Stimulated activated CD4-positive, alpha-beta T cell treated with anti-CD3 and anti-CD28 coated beads, TNF-alpha, amount 100 ng/mL, for 48 hours (primary cell): Measurements from ENCODE around the gene CACNA1C.
A peak's percentile ranks its signal among the peaks of the same experiment; 100 is the strongest.

Experiments
- DNase-seq, 3 donors: peaks; one replicate each; pipeline ENCODE4 v3.0.0-alpha.2; 2020; ENCODE audit warnings: low read depth in 3 of 3

Gene CACNA1C

DNA sequence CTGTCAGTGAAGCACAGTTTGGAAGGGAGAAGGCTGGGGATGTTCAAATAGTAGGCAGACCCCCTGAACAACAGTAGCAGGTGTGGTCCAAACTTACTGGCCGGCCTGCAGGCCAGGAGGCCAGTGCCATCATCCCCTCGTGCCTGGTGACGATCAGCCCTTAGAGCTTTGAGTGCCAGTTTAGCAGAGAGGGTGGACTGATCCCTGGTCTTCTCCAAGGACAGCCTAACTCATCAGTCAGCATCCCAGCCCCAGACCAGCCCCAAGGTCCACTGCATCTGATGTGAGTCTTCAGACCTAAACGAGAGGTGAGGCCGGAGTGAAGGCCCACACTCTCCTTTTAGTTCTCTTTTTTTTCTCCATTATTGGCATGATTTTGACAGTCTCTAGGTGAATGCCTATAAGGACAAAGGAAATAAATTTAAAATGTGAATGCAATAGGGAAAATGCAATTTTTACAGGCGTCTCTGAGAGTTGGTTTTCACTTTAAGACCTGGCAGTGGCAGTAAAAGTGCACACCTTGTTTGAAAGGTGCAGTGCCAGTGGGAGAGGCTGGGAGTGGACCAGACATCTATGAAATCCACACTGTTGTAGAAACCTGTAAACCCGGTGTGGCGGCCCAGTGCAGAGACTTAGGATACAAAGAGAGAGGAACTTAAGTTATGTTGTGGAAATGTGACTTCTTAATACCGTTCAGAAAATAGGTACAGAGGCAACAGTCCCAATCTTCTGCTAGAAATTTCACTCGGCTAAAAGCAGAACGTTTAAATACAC, 311.2 kb downstream of the CACNA1C start:
- no peak for DNase-seq

- DNase-seq, result no peak
These were observed 311.9 kb downstream of the CACNA1C start for GRCh38 chr12:2364631-2365051.

GRCh38 chr12:2366711-2367110, 313.9 kb downstream of the CACNA1C start:
- no peak for DNase-seq

GRCh38 chr12:2372178-2372577, 319.4 kb downstream of the CACNA1C start:
- DNase-seq, result no peak

GRCh38 chr12:2372735-2373134, 319.9 kb downstream of the CACNA1C start:
- DNase-seq, result no peak

GRCh38 chr12:2373307-2373706, 320.5 kb downstream of the CACNA1C start:
- no peak for DNase-seq

GRCh38 chr12:2374092-2374906, 321.5 kb downstream of the CACNA1C start:
- DNase-seq, result no peak

- no peak for DNase-seq
These were observed 323.1 kb downstream of the CACNA1C start for GRCh38 chr12:2375871-2376270.

DNA sequence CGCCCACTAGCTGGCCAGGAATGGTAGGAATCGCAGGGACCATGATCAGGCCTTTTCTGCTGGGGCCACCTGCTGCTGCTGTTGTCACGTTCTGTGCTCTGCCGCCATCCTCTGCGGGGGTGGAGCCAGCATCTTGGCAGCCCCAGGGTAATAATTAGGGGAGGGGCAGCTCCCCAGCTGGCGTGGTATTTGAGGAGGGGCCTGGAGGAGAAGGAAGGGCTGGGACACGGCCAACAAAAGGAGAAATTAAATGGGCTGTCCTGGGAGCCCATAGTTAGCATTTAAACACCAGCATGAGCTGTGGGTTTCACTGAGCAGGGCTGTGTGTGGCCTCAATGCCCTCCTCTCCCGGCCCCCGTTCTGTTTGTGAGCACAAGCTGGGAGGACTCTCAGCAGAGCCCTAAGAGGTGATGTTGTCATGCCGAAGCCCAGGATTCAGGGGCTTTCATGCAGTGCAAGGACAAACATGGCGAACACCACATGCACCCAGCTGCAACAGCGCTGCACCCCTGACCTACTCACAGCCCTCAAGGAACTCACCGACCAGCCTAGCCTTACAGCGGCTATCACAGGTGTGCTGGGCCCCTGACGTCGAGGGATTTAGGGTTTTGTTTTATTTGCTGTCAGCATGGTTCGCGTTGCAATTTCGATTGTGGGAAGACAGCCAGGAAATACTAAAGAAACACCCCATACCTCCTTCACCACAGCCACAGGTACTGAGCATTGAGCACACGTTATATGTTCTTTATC, 324.3 kb downstream of the CACNA1C start:
- DNase-seq, result no peak

DNA sequence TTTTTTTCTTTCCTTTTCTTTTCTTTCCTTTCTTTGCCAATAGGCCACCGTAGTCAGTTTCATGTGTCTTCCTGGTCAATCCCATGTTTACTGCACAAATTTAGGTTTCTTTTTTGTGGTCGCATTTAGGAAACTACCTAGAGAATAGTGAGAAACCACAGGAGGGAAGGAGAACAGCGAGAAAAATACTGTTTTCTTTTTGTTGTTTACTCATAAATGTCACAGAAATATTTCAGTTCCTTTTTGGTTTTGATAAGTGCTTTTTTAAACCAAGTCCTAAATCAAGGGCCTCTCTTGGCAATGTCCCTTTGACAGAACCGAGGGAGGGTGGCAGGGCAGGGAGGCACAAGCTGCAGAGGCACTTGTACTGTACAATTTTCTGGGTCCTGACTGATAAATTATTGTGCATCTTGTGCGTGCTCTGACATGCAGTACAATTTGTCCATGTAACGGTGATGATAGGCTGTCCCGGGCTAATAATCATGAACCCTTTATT, 326.1 kb downstream of the CACNA1C start:
- DNase-seq, result no peak

DNA sequence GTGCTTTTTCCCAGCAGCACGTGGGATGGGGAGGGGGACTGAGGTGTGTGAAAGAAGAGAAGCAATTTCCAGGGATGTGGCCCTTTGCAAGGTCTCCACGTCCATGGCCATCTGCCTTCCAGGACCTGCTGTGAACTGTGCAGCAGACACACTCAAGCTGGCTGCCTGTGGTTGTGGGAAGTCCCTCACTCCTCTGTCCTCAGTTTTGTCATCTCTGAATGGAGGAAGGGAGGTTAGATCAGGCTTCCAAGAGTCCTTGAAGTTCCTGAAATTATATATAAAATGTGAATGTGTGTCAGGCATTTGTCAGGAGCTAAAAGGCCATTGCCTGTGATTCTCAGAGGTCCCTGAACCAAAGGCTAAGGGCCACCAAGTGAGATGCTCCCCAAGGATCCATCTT, 328.2 kb downstream of the CACNA1C start:
- no peak for DNase-seq

- no peak for DNase-seq
These were observed 329.8 kb downstream of the CACNA1C start for GRCh38 chr12:2382370-2383155.

DNA sequence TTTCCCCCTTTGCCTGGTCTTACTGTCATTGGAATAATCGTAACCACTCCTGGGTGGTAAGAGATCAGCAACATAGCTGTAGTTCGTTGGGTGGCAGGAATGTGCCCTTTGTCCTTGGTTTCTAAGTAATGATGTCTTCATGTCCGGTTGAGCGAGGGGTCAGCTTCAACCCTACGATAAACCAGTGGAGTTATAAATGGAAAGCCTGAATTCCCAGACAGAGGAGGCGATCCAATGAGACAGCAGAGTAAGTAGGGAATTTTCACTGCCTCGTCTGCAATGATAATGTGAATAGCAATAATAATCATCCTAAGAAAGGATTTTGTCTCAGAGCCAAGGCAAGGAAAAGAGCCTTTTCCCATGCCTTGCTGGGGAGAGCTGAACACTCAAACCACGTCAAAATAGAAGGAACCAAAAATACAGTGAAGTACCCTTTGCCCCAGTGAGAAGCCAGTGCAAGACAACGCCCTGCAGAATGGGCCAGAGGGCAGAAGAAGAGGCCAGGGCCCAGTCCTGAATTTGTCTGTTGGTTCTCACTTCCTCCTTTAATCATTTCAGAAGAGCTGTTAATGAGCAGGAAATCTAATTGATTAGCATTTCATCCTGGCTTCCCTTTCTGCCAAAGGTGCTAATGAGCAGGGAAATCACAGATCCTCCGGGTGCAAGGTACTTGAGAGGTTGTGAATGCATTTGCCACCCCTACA, 330.7 kb downstream of the CACNA1C start:
- DNase-seq, result no peak

DNA sequence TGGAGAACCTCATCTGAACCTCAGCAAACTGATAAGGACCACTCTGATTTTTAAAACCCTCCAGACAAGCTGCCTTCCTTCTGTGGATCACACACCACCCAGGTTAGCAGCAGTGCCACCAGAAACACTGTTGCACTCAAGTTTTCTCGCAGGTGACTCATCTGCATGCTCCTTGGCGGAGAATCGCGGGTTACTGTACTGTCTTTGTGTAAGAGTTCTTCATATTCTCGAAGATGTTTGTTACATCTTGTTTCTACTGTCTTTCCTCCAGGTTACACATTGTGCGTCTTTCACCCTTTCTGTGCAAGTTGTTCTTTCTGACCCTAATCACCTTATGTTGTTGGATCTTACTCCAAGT, 331.2 kb downstream of the CACNA1C start:
- DNase-seq, result no peak

- no peak for DNase-seq
These were observed 332.0 kb downstream of the CACNA1C start for GRCh38 chr12:2384533-2385351.

DNA sequence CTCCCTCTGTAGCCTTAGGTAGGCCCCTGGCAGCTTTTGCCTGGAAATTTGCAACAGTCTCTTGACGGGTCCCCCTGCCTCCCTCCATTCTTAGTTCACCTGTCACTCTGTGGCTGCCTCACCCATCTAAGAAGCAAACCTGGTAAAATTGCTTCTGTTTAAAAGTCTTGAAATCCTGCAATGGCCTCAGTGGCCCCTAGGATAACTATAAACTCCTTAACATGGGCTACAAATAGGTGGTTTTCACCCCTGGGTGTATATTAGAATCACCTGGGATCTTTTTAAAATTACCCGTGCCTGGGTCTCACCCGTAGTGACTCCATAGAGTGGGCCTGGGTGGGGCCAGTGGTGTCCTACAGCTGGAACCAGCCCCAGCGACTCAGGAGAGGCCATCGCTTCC, 332.7 kb downstream of the CACNA1C start:
- no peak for DNase-seq

- DNase-seq, result no peak
These were observed 333.8 kb downstream of the CACNA1C start for GRCh38 chr12:2386566-2386965.

DNA sequence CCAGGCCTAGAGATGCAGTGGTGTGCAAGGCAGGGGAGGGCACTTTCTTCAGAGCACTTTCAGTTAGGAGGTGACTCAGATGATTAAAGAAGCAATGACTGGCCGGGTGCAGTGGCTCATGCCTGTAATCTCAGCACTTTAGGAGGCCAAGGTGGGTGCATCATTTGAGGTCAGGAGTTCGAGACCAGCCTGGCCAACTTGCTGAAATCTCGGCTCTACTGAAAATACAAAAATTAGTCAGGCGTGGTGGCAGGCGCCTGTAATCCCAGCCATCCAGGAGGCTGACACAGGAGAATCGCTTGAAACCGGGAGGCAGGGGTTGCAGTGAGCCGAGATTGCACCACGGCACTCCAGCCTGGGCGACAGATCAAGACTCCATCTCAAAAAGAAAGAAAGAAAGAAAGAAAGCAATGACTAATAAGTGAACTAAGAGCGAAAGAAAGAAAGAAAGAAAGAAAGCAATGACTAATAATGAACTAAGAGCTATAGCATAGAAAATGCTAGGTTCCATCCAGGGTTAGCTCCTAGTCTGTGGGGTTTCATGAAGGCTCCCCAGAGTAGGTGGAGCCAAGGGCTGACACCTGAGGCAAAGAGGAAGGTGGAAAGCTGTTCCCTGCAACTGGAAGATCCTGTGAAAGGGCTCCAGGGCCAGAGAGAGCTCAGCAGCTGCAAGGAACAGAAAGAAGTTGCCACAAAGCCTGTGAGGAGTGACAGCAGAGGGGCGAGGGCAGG, 334.5 kb downstream of the CACNA1C start:
- DNase-seq, result peak; percentile 13 to 49 (median 20)

DNA sequence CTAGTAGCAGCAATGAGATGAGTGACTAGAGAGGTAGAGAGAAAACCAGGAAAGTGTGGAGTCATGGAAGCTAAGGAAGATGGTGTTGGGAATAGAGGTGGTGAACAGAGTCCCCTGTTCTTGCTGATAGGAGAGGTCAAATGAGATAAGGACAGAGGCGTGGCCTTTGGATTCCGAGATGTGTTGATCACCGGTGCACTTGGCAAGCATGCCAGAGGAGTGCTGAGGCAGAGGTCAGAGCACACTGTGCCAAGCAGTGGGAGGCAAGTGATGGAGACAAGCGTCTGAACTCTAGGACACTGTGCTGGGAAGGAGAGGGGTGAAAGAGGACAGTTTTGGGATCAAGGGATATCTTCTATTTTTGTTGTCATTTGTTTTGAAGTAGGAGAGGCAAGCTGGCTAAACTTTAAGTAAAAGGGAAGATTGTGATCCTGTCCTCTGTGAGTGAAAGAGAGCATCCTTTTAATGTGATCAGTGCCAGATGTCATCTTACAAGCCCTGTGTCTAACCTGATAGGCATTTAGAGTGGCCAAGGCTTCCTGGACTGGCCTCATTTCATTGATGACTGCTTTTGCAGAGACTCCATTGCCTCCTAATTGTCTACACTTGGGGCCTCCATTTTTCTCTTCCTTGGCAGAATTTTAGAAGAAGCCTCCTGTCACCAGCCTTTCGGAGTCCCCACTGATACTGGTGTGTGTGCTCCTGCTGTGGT, 336.4 kb downstream of the CACNA1C start:
- DNase-seq, result no peak
